Renal cortical epithelial cell (primary cell): ENCODE data around the gene HID1. TPM values are rescaled to one million over a fixed set of nuclear protein-coding genes. Genes with fewer than 3 reads are reported as not detected.

Source experiments
- DNase-seq: peaks from one replicate; pipeline ENCODE4 v3.0.0-alpha.2; 2011; ENCODE audit warnings: low read depth
- total RNA-seq: library from RNA; depleted of rRNA; stranded (reverse); fragments of >200 nt; gene quantifications from 2 replicates; pipeline ENCODE4 v1.2.3, GENCODE V29; 2014

The HID1 gene
- total RNA-seq, 1 donor from 2014 or later = 3.9 TPM

GRCh38 chr17:74903034-74903433, 69.5 kb downstream of the HID1 start:
- DNase-seq = no peak

- no peak for DNase-seq
Observed at GRCh38 chr17:74901353-74902135, 71.0 kb downstream of the HID1 start.

Other genes with a start within 250 kb of the HID1 start
- 0.20 and 0.52 TPM in 2 replicates for gene RAB37, start 235.5 kb downstream of the HID1 start, total RNA-seq
- 28.6 and 61.1 TPM in 2 replicates for gene NHERF1, start 224.1 kb downstream of the HID1 start, total RNA-seq
- 29.2 and 29.3 TPM in 2 replicates for gene NAT9, start 196.4 kb downstream of the HID1 start, total RNA-seq
- gene GRIN2C, start 112.9 kb downstream of the HID1 start, total RNA-seq = 0.10 TPM in 1 of 2 replicates, not detected in the other
- 30.6 and 31.3 TPM in 2 replicates for gene FDXR, start 99.8 kb downstream of the HID1 start, total RNA-seq
- gene FADS6, start 79.1 kb downstream of the HID1 start, total RNA-seq = not detected in 2 replicates
- not detected in 2 replicates for gene USH1G, start 49.5 kb downstream of the HID1 start, total RNA-seq
- gene OTOP2, start 48.5 kb downstream of the HID1 start, total RNA-seq = not detected in 2 replicates
- gene OTOP3, start 36.9 kb downstream of the HID1 start, total RNA-seq = not detected in 2 replicates
- 36.8 and 69.2 TPM in 2 replicates for gene CDR2L, start 14.9 kb upstream of the HID1 start, total RNA-seq
- 19.9 and 40.8 TPM in 2 replicates for gene MRPL58, start 39.9 kb upstream of the HID1 start, total RNA-seq
- 266 and 415 TPM in 2 replicates for gene ATP5PD, start 74.2 kb upstream of the HID1 start, total RNA-seq
- 13.4 and 29.6 TPM in 2 replicates for gene KCTD2, start 74.5 kb upstream of the HID1 start, total RNA-seq
- gene SLC16A5, start 115.2 kb upstream of the HID1 start, total RNA-seq = 35.6 and 165 TPM in 2 replicates
- gene ARMC7, start 137.2 kb upstream of the HID1 start, total RNA-seq = 1.2 and 14.2 TPM in 2 replicates
- 22.9 and 77.3 TPM in 2 replicates for gene NT5C, start 159.0 kb upstream of the HID1 start, total RNA-seq
- 171 and 366 TPM in 2 replicates for gene JPT1, start 181.8 kb upstream of the HID1 start, total RNA-seq
- 96.6 and 151 TPM in 2 replicates for gene SUMO2, start 210.2 kb upstream of the HID1 start, total RNA-seq
- 27.6 and 37.7 TPM in 2 replicates for gene NUP85, start 232.9 kb upstream of the HID1 start, total RNA-seq